H9 (cell line): ENCODE measurements around the gene KCNJ1. TPM values are rescaled to one million over a fixed set of nuclear protein-coding genes. Genes with fewer than 3 reads are reported as not detected.

Experiments used
- DNase-seq: peaks from one replicate; pipeline ENCODE4 v3.0.0-alpha.2; 2017
- H2AFZ ChIP-seq: one replicate; pipeline ENCODE4 v1.6.1; 2013; ENCODE audit warnings: mild to moderate bottlenecking, low read length, control low read depth, moderate library complexity
- H2AK5ac ChIP-seq: 2 replicates; pipeline ENCODE4 v1.6.1; 2013; ENCODE audit warnings: low read length, control low read depth, mixed read lengths; ENCODE audit not compliant: insufficient read length
- H2BK120ac ChIP-seq: one replicate; pipeline ENCODE4 v1.6.1; 2013; ENCODE audit warnings: low read depth, mild to moderate bottlenecking, low read length, control low read depth, inconsistent platforms; ENCODE audit not compliant: poor library complexity, severe bottlenecking
- H2BK12ac ChIP-seq: 2 replicates; pipeline ENCODE4 v1.6.1; 2013; ENCODE audit warnings: low read length, control low read depth, mixed read lengths, low read depth; ENCODE audit not compliant: insufficient read length
- H2BK15ac ChIP-seq: 2 replicates; pipeline ENCODE4 v1.6.1; 2013; ENCODE audit warnings: low read depth, low read length, control low read depth
- H2BK20ac ChIP-seq: one replicate; pipeline ENCODE4 v1.6.1; 2013; ENCODE audit warnings: low read depth, mild to moderate bottlenecking, low read length, control low read depth, inconsistent platforms; ENCODE audit not compliant: poor library complexity, severe bottlenecking
- H2BK5ac ChIP-seq: 2 replicates; pipeline ENCODE4 v1.6.1; 2013; ENCODE audit warnings: low read length, control low read depth, mixed read lengths; ENCODE audit not compliant: insufficient read length
- H3K14ac ChIP-seq: 2 replicates; pipeline ENCODE4 v1.6.1; 2013; ENCODE audit warnings: low read length, control low read depth; ENCODE audit not compliant: insufficient read depth
- H3K18ac ChIP-seq: 2 replicates; pipeline ENCODE4 v1.6.1; 2013; ENCODE audit warnings: low read depth, mild to moderate bottlenecking, mixed read lengths, low read length, control low read depth; ENCODE audit not compliant: insufficient read length
- H3K23ac ChIP-seq: 2 replicates; pipeline ENCODE4 v1.6.1; 2013; ENCODE audit warnings: low read length, control low read depth, mixed read lengths, low read depth; ENCODE audit not compliant: insufficient read length
- H3K23me2 ChIP-seq: 2 replicates; pipeline ENCODE4 v1.6.1; 2013; ENCODE audit warnings: low read depth, mild to moderate bottlenecking, mixed read lengths, low read length, control low read depth; ENCODE audit not compliant: insufficient read length, poor library complexity, severe bottlenecking
- H3K27ac ChIP-seq: 2 replicates; pipeline ENCODE4 v1.5.1; 2013; ENCODE audit warnings: low read length, control low read depth, mixed read lengths, low read depth; ENCODE audit not compliant: insufficient read length
- H3K27me3 ChIP-seq: 2 replicates; pipeline ENCODE4 v1.6.1; 2013; ENCODE audit warnings: low read length, control low read depth, inconsistent platforms; ENCODE audit not compliant: insufficient read depth
- H3K4ac ChIP-seq: 2 replicates; pipeline ENCODE4 v1.6.1; 2013; ENCODE audit warnings: low read depth, mild to moderate bottlenecking, control low read depth, inconsistent platforms, low read length, moderate library complexity
- H3K4me1 ChIP-seq: 2 replicates; pipeline ENCODE4 v1.6.1; 2013; ENCODE audit warnings: low read length, control low read depth, inconsistent platforms; ENCODE audit not compliant: insufficient read depth
- H3K4me2 ChIP-seq: 2 replicates; pipeline ENCODE4 v1.6.1; 2013; ENCODE audit warnings: low read length, control low read depth, mixed read lengths; ENCODE audit not compliant: insufficient read length, insufficient read depth
- H3K56ac ChIP-seq: 2 replicates; pipeline ENCODE4 v1.6.1; 2013; ENCODE audit warnings: low read depth, mild to moderate bottlenecking, mixed read lengths, low read length, control low read depth; ENCODE audit not compliant: insufficient read length
- H3K79me1 ChIP-seq: 2 replicates; pipeline ENCODE4 v1.6.1; 2013; ENCODE audit warnings: low read depth, mild to moderate bottlenecking, moderate library complexity, low read length, control low read depth, inconsistent platforms; ENCODE audit not compliant: insufficient read depth, poor library complexity, severe bottlenecking
- H3K79me2 ChIP-seq: 2 replicates; pipeline ENCODE4 v1.6.1; 2013; ENCODE audit warnings: low read length, control low read depth, inconsistent platforms; ENCODE audit not compliant: insufficient read depth
- H3K9ac ChIP-seq: 2 replicates; pipeline ENCODE4 v1.6.1; 2013; ENCODE audit warnings: low read length, control low read depth, mixed read lengths; ENCODE audit not compliant: insufficient read length; ENCODE audit errors: extremely low read depth
- H3K9me3 ChIP-seq: one replicate; pipeline ENCODE4 v1.6.1; 2013; ENCODE audit warnings: low read depth, low read length, inconsistent platforms; ENCODE audit not compliant: control insufficient read depth
- H3T11ph ChIP-seq: one replicate; pipeline ENCODE4 v1.6.1; 2013; ENCODE audit warnings: mild to moderate bottlenecking, low read length, control low read depth, inconsistent platforms
- H4K20me1 ChIP-seq: one replicate; pipeline ENCODE4 v1.6.1; 2013; ENCODE audit not compliant: control insufficient read depth, insufficient read length, insufficient read depth
- H4K5ac ChIP-seq: 2 replicates; pipeline ENCODE4 v1.6.1; 2013; ENCODE audit warnings: low read depth, mild to moderate bottlenecking, mixed read lengths, low read length, control low read depth; ENCODE audit not compliant: insufficient read length
- H4K8ac ChIP-seq: replicated peaks from 2 replicates; pipeline ENCODE4 v1.6.1; 2013; ENCODE audit warnings: low read length, control low read depth, mixed read lengths, low read depth; ENCODE audit not compliant: insufficient read length
- H4K91ac ChIP-seq: 2 replicates; pipeline ENCODE4 v1.6.1; 2013; ENCODE audit warnings: low read depth, mild to moderate bottlenecking, moderate library complexity, mixed read lengths, low read length, control low read depth; ENCODE audit not compliant: insufficient read length
- H3K27ac Mint-ChIP-seq, 3 experiments: 2 replicates in 2 of 3; 3 replicates in 1 of 3; pipeline ENCODE4 v1.8.0; 2020 to 2021; ENCODE audit warnings: mixed read lengths in 3 of 3, mild to moderate bottlenecking in 1 of 3, moderate library complexity in 1 of 3
- H3K27me3 Mint-ChIP-seq: 2 replicates; pipeline ENCODE4 v1.8.0; 2021; ENCODE audit warnings: low read depth, mild to moderate bottlenecking, moderate library complexity, mixed read lengths
- H3K36me3 Mint-ChIP-seq, 3 experiments: 2 replicates in 2 of 3; 3 replicates in 1 of 3; pipeline ENCODE4 v1.8.0; 2020 to 2021; ENCODE audit warnings: low read depth in 3 of 3, mixed read lengths in 3 of 3; ENCODE audit not compliant: insufficient read depth in 1 of 3
- H3K4me1 Mint-ChIP-seq, 2 experiments: 2 replicates each; pipeline ENCODE4 v1.8.0; 2020; ENCODE audit warnings: mixed read lengths in 2 of 2
- H3K4me3 Mint-ChIP-seq, 2 experiments: 2 replicates in 1 of 2; 3 replicates in 1 of 2; pipeline ENCODE4 v1.8.0; 2020 to 2021; ENCODE audit warnings: mild to moderate bottlenecking in 2 of 2, mixed read lengths in 2 of 2, moderate library complexity in 1 of 2
- H3K9me3 Mint-ChIP-seq, 2 experiments: 2 replicates in 1 of 2; 3 replicates in 1 of 2; pipeline ENCODE4 v1.8.0; 2020; ENCODE audit warnings: mild to moderate bottlenecking in 2 of 2, mixed read lengths in 2 of 2, moderate library complexity in 1 of 2
- WGBS: extraction: QIAGEN DNeasy Blood & Tissue Kit; methylation state at CpG from one replicate; pipeline ENCODE4 v1.1.7; 2013; ENCODE audit warnings: missing lambda C conversion rate, low lambda C conversion rate, mixed read lengths; ENCODE audit not compliant: insufficient read length; ENCODE audit errors: extremely low coverage; 5-methylcytosine and 5-hydroxymethylcytosine counted together
- total RNA-seq: library from RNA; stranded (reverse); gene quantifications from 2 replicates; pipeline ENCODE4 v1.2.1, GENCODE V29; 2021
- TF ChIP-seq, protein P1 (sequence below): fragments of 200-600 bp; sonication (generic); conservative IDR thresholded peaks from 3 replicates; pipeline ENCODE4 v1.8.0; 2021; ENCODE audit warnings: antibody characterized with exemption, mild to moderate bottlenecking

Gene KCNJ1
- total RNA-seq, 1 experiment from 2014 or later = not detected

DNA sequence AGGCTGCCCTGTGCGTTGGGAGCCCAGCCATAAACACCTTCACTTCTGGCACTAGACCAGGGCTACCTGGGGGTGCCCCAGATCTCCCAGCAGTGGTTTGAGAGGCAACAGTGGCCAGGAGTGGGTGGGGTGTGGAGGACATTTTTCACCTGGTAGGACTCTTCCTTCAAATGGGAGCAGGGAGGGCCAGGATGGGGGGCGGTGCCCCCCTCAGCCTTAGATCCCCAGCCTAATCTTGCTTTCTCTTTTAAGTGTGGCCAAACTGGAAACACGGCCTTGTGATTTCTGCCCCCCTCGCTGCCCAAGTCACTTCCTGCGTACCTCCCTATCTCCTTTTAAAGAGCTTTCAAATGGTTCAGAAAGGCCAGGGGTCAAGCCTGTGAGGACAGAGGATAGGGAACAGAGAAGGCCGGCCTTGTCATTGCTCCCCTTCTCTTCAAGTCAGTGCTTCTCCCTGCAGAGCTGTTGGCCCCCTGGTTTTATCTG lies 24.9 kb upstream of the KCNJ1 start:
- no peak overlapping the region for H3K27ac ChIP-seq
- no peaks in the 10 kb centered on the region; a peak in 1 of 5 replicates for H3K9me3 Mint-ChIP-seq

More for the DNA sequence above, 24.9 kb upstream of the KCNJ1 start:
- H3K27me3 ChIP-seq = peaks cover 52% of the 10 kb centered on the region
- no CpG with 5 or more reads among the region's 6 CpGs for WGBS
- Mint-ChIP-seq H3K4me1 (peaks cover 24 to 26% of the 10 kb centered on the region in 2 experiments), H3K27ac (no peak overlapping the region), H3K36me3 (no peaks in the 10 kb centered on the region), H3K27me3 (peaks cover 96% of the 10 kb centered on the region), H3K4me3 (peak overlapping the region; percentile 47 to 89)
- no peak overlapping the region for H4K5ac ChIP-seq
- H2BK20ac ChIP-seq = no peak overlapping the region
- H3K18ac ChIP-seq = no peak overlapping the region
- no peaks in the 10 kb centered on the region for H3K9me3 ChIP-seq
- H4K20me1 ChIP-seq = no peaks in the 10 kb centered on the region
- no peak overlapping the region for H3K23ac ChIP-seq
- DNase-seq = no peak
- H3K14ac ChIP-seq = no peak overlapping the region
- H3K56ac ChIP-seq = no peak overlapping the region
- peak overlapping the region; percentile 44 for H3K4me2 ChIP-seq
- TF ChIP-seq, protein P1, sequence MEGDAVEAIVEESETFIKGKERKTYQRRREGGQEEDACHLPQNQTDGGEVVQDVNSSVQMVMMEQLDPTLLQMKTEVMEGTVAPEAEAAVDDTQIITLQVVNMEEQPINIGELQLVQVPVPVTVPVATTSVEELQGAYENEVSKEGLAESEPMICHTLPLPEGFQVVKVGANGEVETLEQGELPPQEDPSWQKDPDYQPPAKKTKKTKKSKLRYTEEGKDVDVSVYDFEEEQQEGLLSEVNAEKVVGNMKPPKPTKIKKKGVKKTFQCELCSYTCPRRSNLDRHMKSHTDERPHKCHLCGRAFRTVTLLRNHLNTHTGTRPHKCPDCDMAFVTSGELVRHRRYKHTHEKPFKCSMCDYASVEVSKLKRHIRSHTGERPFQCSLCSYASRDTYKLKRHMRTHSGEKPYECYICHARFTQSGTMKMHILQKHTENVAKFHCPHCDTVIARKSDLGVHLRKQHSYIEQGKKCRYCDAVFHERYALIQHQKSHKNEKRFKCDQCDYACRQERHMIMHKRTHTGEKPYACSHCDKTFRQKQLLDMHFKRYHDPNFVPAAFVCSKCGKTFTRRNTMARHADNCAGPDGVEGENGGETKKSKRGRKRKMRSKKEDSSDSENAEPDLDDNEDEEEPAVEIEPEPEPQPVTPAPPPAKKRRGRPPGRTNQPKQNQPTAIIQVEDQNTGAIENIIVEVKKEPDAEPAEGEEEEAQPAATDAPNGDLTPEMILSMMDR = no peak
- H2AFZ ChIP-seq = no peak overlapping the region
- no peak overlapping the region for H4K91ac ChIP-seq
- no peak overlapping the region for H2BK15ac ChIP-seq
- no peak overlapping the region for H3K9ac ChIP-seq
- H2BK12ac ChIP-seq = no peak overlapping the region
- no peaks in the 10 kb centered on the region for H3K79me2 ChIP-seq
- no peak overlapping the region for H2BK120ac ChIP-seq
- no peak overlapping the region for H3T11ph ChIP-seq
- H3K23me2 ChIP-seq = peaks cover 8% of the 10 kb centered on the region
- no peak overlapping the region for H4K8ac ChIP-seq
- H2AK5ac ChIP-seq = no peak overlapping the region
- no peaks in the 10 kb centered on the region for H3K4me1 ChIP-seq
- no peak overlapping the region for H3K4ac ChIP-seq
- H2BK5ac ChIP-seq = no peak overlapping the region
- no peaks in the 10 kb centered on the region for H3K79me1 ChIP-seq
